ENCODE data around the gene RASAL2.

- TF ChIP-seq CTCF (conservative IDR thresholded peaks at IDR 0.05 in 1 of 2, IDR thresholded peaks at IDR 0.05 in 1 of 2; ENCODE audit: low read depth in 1 of 2, low read length in 2 of 2) (no peak), EZH2 (IDR thresholded peaks at IDR 0.05; ENCODE audit: low read length, missing control alignments) (no peak)
Observed at GRCh38 chr1:178046591-178047270, 47.2 kb upstream of the RASAL2 start.
